GDM1 (cell line): ENCODE measurements around the gene C6orf58.
"Not testable (repeated sequence)": the region's sequence is repeated elsewhere in the genome, so short reads cannot be mapped to it uniquely, and the experiment has no call there.

ENCODE experiments used
- DNase-seq: peaks from one replicate; lab custom pipeline; 2025; lab: John Stamatoyannopoulos, UW

C6orf58 gene

DNA sequence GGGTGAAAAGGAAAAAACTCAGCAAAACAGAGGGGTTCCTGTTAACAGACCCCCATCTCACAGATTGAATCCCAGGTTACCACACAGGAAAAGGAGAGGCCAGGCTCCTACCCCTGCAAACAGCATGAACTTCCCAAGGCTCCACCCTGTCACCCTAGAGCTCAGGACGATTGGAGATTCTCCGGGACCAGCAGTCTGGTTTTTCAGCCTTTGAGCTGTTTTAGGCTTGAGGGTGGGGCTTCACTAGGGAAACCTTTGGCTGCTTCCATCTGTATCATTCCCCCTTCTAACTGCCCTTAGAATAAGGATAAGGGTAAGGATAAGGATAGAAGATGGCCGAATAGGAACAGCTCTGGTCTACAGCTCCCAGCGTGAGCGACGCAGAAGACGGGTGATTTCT is 16.0 kb downstream of the C6orf58 start:
- DNase-seq: no peak

DNA sequence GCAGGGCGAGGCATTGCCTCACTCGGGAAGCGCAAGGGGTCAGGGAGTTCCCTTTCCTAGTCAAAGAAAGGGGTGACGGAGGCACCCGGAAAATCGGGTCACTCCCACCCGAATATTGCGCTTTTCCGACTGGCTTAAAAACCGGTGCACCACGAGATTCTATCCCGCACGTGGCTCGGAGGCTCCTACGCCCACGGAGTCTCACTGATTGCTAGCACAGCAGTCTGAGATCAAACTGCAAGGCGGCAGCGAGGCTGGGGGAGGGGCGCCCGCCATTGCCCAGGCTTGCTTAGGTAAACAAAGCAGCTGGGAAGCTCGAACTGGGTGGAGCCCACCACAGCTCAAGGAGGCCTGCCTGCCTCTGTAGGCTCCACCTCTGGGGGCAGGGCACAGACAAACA is 16.5 kb downstream of the C6orf58 start:
- DNase-seq: not testable (repeated sequence)

DNA sequence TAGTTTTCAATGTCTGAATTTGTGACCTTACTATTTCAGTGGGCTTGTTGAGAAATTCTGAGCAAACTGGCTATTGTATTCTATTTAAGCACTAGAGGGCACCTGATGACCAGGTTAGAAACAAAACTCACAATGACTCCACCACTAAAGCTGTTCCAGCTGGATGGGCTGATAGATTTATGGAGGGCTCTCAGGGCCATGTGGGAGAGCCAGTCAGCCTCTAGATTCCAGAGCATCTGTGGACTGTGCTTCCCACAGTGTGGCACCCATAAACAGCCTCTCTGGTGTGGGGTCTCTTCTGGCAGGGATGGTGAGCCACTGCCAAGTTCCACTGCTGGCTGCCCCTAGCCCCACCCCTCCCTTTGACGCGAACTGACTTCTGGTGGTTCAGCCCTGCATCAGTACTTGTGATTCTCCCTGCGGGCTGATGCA is 29.2 kb downstream of the C6orf58 start:
- DNase-seq: no peak

DNA sequence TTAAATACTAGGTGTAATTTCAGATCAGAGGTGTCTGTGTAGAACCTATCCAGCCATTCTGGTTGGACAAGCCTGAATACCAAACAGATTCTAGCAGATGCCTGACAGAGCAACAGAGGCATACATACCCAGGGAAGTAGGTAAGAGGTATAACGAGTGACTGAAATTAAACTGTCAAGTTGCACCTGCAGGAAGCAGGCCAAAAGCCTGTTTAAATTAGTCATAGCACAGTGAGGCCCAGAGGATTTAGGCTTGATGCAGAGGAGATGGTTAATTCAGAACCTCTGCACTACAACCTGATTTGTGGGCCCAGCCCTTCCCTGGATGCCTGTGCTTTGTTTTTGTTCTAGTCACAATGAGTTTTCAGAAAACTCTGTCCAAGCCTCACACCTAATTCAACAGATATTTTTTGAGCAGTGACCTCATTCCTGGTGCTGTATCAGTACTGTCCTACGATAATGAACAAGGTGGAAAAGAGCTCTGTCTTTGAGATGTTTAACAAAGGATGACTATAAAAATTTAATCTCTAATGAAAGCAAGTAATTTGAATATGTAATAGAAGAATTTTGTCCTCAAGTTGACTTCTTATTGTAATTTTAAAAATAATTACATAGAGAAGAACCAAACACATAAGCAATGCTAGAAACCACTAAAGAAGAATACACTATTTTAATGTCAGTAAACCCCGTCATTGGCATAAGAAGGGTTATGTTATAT is 31.7 kb downstream of the C6orf58 start:
- DNase-seq: no peak

DNA sequence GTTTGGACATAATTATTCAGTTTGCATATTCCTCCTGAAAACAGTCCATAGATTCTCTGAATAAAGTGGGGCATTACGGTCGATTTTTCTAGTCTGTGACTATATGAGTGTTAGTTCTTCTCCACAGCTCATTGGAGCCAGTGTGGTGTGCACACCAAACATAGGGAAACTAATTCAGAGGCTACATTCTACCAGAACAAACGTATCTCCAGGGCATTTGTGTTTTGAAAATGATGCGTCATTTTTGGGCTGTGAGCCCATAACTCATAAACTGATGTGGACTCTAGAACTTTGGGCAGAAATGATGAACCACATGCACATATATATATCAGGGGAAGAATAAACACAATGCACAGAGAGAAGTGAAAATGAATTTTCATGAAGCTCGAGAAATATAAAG is 41.8 kb downstream of the C6orf58 start:
- DNase-seq: no peak

DNA sequence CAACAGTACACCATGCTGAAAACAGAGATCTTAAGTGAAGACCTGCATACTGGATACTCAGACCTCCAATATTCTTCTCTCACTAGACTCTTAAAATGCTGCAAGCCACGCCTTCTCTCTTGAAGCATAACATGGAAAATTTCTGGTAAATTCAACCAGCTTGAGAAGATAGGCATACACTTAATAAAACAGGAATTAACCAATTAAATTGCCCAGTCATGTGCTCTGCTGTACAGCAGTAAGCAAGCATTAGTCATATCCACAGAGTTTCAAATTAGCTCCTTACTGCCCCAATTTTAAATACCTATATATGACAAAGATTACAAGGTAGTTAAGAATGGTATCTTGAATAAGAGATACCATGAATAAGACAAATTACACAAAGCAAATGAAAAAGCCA is 53.8 kb downstream of the C6orf58 start:
- no peak for DNase-seq

DNA sequence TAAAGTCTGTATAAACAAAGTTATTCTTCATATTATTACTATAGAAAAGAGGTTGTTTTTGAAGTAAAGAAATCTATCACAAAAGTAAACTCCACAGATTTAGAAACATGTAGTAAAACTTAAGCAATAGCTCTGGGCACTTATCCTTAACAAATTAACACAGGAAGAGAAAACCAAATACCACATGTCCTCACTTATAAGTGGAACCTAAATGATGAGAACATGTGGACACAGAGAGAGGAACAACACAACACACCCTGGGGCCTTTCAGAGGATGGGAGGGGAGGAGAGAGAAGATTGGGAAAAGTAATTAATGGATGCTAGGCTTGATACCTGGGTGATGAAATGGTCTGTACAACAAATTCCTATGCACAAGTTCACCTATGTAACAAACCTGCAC is 57.2 kb downstream of the C6orf58 start:
- no peak for DNase-seq

DNA sequence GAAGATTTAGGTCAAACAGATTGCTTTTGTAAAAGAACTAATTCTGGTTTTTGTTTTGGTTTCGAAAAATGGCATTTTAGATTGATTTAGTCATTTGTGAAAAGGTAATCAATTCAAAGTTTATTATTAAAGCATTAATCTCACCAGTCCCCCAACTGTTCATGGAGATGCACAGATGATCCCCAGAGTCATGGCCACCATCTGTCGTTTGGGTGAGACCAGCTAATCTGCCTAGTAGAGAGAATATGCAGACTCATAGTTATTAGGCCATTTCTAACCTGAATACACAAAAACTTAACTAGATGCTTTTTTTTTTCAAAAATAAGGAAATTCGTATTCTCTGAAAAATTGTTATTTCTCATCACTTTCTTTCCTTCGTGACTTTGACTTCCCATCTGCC is 58.1 kb downstream of the C6orf58 start:
- no peak for DNase-seq

DNA sequence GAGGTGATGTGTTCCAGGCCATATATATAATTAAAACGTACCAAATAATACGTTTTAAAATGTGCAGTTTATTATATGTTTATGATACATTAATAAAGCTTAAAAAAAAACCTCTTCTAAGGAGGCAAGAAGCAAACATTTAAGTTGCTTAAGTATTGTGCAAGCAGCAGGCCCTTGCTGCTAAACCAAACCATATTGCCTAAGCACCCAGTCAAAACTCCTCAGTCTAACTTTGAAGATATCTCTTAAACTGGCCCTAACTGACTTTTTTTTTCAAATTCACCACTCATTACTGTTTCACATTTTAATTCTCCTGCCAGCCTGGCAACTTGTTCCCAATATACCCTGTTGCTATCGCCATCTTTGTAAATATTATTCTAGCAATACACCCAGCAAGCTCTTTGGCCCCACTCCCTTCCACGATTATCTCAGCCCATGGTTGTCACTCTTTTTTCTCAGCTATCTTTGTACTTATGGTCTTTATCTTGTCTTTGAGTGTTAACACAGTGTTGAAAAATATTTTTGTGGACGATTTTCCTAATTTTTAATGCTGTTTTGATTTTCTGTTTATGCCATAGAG is 60.9 kb downstream of the C6orf58 start:
- DNase-seq: no peak
